ENCODE data around the gene MUC20.
"Not testable (repeated sequence)": the region's sequence is repeated elsewhere in the genome, so short reads cannot be mapped to it uniquely, and the experiment has no call there.

The MUC20 gene

GRCh38 chr3:195720831-195721506 lies at the start of gene MUC20:
TSS of gene MUC20 (plus strand) at chr3:195720978. CDS start at chr3:195721008, 30 bp downstream.
- DNase-seq (ENCODE audit: low read depth): not testable (repeated sequence)

- DNase-seq (ENCODE audit: low read depth): not testable (repeated sequence)
Observed at GRCh38 chr3:195671283-195671682, 49.5 kb upstream of the MUC20 start.

GRCh38 chr3:195673711-195674110 lies 47.1 kb upstream of the MUC20 start:
- DNase-seq (ENCODE audit: low read depth): not testable (repeated sequence)

DNA sequence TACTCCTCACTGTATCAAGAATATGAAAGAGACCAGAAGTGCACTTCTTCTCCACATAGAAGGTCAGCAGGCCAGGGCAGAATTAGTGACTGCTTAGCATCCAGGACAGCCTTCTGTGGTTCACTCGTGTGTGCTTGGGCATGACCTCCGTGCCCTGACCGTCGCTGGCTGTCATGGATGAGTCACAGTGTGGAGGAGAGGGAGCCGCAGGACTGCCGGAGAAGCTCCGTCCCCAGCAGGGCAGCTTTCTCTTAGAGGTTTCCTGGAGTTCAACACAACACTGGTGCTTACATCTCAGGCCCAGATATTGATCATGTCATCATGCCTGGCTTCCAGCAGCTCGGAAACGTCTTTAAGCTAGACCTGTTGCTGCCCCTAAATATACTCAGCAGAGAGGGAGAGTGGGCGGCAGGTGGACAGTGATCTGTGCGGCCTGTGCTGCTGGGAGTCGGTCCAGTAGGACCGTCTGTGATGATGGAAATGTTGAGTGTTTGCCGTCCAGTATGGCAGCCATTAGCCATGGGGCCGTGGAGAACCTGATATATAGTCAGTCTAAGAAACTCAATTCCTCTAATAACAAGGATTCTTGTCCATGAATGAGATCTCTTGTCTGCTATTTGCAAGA lies 42.3 kb upstream of the MUC20 start:
- DNase-seq (ENCODE audit: low read depth): not testable (repeated sequence)

- not testable (repeated sequence) for DNase-seq (ENCODE audit: low read depth)
Observed at GRCh38 chr3:195680690-195681089, 40.1 kb upstream of the MUC20 start.

- not testable (repeated sequence) for DNase-seq (ENCODE audit: low read depth)
Observed at GRCh38 chr3:195681458-195682103, 39.2 kb upstream of the MUC20 start.

- not testable (repeated sequence) for DNase-seq (ENCODE audit: low read depth)
Observed at GRCh38 chr3:195682104-195682742, 38.6 kb upstream of the MUC20 start.

- DNase-seq (ENCODE audit: low read depth): not testable (repeated sequence)
Observed at GRCh38 chr3:195683722-195684526, 36.9 kb upstream of the MUC20 start.

GRCh38 chr3:195684527-195685257 lies 36.1 kb upstream of the MUC20 start:
- not testable (repeated sequence) for DNase-seq (ENCODE audit: low read depth)

DNA sequence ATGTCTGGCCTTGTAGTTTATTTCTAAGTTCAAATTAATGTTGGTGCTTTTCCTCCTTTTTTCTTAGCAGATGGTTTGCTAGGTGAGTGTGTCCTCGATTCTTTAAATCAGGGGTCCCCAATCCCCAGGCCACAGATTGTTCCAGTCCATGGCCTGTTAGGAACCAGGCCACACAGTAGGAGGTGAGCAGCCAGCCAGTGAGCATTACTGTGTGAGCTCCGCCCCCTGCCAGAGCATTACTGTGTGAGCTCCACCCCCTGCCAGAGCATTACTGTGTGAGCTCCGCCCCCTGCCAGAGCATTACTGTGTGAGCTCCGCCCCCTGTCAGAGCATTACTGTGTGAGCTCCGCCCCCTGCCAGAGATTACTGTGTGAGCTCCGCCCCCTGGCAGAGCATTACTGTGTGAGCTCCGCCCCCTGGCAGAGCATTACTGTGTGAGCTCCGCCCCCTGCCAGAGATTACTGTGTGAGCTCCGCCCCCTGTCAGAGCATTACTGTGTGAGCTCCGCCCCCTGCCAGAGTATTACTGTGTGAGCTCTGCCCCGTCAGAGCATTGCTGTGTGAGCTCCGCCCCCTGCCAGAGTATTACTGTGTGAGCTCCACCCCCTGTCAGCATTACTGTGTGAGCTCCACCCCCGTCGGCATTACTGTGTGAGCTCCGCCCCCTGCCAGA lies 34.1 kb upstream of the MUC20 start:
- DNase-seq (ENCODE audit: low read depth): not testable (repeated sequence)

DNA sequence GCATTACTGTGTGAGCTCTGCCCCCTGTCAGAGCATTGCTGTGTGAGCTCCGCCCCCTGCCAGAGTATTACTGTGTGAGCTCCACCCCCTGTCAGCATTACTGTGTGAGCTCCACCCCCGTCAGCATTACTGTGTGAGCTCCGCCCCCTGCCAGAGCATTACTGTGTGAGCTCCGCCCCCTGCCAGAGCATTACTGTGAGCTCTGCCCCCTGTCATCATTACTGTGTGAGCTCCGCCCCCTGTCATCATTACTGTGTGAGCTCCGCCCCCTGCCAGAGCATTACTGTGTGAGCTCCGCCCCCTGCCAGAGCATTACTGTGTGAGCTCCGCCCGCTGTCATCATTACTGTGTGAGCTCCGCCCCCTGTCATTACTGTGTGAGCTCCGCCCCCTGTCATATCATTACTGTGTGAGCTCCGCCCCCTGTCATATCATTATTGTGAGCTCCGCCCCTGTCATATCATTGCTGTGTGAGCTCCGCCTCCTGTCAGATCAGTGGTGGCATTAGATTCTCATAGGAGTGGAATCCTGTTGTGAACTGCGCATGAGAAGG lies 33.5 kb upstream of the MUC20 start:
- not testable (repeated sequence) for DNase-seq (ENCODE audit: low read depth)

GRCh38 chr3:195688471-195689183 lies 32.2 kb upstream of the MUC20 start:
- not testable (repeated sequence) for DNase-seq (ENCODE audit: low read depth)

GRCh38 chr3:195689184-195690070 lies 31.4 kb upstream of the MUC20 start:
- not testable (repeated sequence) for DNase-seq (ENCODE audit: low read depth)

DNA sequence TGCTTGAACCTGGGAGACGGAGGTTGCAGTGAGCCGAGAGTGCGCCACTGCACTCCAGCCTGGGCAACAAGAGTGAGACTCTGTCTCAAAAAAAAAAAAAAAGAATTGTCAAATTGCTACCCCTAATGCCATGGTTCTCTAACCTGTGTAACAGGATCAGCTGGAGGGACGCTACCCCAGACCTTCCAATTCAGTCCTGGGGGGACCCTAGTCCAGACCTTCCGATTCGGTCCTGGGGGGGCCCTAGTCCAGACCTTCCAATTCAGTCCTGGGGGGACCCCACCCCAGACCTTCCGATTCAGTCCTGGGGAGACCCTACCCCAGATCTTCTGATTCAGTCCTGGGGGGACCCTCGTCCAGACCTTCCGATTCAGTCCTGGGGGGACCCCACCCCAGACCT lies 29.8 kb upstream of the MUC20 start:
- no peak for DNase-seq (ENCODE audit: low read depth)

DNA sequence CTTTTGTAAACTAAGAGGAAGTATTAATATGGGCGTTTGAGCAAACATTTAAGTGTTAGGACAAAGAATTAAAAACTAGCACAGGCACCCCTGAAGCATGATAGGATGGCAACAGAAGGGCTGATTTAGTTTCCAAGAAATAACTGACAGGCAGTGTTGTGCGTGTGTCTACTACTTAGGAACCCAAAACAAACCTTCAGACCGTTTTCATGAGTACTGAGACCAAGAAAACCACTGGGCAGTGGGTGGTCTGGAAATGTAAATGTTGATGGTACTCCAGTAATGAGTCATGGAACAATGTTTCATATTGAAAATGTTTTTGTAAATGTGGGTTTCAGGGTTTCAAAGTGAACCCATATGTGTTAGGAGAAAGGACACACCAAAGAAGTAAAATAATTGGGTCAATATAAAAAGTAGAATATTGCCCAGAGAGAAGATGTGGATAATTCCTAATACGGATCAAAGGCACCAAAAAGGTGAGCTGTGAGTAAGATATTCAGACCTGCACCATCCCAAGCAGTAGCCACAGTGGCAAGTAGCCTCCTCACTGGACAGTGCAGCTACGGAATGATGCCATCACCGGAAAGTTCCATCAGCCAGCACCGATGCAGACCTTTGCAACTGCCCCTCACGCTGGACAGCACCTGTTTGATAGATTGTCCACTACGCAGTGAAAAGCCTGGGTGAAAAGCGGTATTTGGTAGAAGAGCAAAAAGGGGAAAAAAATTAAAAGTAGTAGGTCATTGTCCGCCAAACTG lies 29.0 kb upstream of the MUC20 start:
- not testable (repeated sequence) for DNase-seq (ENCODE audit: low read depth)

DNA sequence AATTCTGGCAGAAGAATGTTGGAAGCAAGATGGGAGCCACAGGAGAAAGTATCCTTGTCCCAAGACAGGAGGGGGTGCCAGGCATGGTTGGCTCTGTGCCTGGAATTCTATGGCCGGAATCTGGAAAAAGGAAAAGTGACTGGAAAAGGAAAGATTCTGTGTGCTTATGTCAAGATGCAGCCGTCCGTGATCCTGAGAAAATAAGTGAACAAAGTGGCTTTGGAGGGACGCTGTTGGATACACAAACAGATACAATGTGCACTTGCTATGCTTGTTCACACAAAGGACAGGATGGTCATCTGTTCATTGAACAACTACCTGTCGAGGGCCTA lies 28.5 kb upstream of the MUC20 start:
- no peak for DNase-seq (ENCODE audit: low read depth)

DNA sequence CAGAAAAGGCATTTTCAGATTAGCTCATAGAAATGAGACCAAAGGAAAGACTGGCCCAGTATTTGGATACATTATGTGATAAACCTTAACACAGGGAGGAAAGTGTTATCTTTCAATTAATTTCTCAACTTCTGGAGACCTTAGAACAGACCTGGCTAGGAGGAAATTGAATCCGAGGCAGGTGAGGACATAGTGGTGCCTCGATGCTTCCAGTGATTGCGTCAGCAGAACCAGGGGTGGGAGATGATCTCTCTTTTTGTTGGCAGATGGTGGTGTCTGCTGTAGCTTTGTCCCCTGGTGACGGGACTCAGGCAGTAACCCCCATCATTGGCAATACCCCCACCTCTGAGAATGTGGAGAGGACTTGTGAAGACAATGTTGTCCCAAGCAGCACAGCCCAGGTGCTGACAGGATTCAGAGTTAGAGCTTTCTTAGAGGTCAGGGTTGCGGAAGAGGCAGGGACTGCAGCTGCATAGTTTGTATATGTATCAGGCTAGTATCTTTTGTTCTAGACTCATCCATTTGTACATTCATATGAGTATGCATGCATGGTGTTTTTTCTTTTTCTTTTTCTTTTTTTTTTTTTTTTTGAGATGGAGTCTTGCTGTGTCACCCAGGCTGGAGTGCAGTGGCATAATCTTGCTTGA lies 27.9 kb upstream of the MUC20 start:
- DNase-seq (ENCODE audit: low read depth): no peak
